Measurements from ENCODE around the gene DGKI.

DNA sequence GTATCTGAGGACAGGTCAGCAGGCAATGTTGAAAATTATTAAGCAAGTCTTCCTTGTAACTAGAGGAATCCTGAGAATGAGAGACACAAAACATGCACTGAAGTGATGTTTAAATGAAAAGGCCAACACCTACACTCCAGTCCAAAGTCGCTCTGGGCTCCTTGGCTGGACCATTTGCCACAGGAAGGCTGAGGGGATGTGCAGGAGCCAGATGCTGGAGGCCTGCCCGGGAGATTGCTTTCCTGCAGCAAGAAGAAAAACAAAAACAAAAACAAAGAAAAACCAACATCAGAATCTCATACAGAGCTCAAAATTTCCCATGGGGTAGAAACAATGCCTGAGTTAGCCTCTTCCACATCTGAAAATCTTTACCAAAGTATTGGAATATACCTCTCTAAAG, 157.0 kb downstream of the DGKI start:
- TF ChIP-seq, protein P1, sequence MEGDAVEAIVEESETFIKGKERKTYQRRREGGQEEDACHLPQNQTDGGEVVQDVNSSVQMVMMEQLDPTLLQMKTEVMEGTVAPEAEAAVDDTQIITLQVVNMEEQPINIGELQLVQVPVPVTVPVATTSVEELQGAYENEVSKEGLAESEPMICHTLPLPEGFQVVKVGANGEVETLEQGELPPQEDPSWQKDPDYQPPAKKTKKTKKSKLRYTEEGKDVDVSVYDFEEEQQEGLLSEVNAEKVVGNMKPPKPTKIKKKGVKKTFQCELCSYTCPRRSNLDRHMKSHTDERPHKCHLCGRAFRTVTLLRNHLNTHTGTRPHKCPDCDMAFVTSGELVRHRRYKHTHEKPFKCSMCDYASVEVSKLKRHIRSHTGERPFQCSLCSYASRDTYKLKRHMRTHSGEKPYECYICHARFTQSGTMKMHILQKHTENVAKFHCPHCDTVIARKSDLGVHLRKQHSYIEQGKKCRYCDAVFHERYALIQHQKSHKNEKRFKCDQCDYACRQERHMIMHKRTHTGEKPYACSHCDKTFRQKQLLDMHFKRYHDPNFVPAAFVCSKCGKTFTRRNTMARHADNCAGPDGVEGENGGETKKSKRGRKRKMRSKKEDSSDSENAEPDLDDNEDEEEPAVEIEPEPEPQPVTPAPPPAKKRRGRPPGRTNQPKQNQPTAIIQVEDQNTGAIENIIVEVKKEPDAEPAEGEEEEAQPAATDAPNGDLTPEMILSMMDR (IDR thresholded peaks at IDR 0.05): no peak
- no peak for TF ChIP-seq EZH2 (IDR thresholded peaks at IDR 0.05; ENCODE audit: borderline replicate concordance, insufficient read depth, low read depth, low read length, poor library complexity, severe bottlenecking)

All from B cell (primary cell).